GM18517 (cell line): ENCODE data around the gene TMEM232.
A peak's percentile ranks its signal among the peaks of the same experiment; 100 is the strongest.

Experiments used
- ATAC-seq: cut with Tn5 transposase; IDR thresholded peaks from one replicate; pipeline ENCODE4 v1.9.1; 2021; ENCODE audit warnings: mild to moderate bottlenecking, moderate library complexity; ENCODE audit not compliant: unreplicated experiment

The TMEM232 gene

GRCh38 chr5:110634475-110634874 lies 92.0 kb downstream of the TMEM232 start:
- peak; percentile 58 for ATAC-seq

GRCh38 chr5:110631236-110631635 lies 95.2 kb downstream of the TMEM232 start:
- no peak for ATAC-seq

- no peak for ATAC-seq
These were observed 96.1 kb downstream of the TMEM232 start for GRCh38 chr5:110630350-110630749.

- no peak for ATAC-seq
These were observed 101.0 kb downstream of the TMEM232 start for GRCh38 chr5:110625376-110625999.

DNA sequence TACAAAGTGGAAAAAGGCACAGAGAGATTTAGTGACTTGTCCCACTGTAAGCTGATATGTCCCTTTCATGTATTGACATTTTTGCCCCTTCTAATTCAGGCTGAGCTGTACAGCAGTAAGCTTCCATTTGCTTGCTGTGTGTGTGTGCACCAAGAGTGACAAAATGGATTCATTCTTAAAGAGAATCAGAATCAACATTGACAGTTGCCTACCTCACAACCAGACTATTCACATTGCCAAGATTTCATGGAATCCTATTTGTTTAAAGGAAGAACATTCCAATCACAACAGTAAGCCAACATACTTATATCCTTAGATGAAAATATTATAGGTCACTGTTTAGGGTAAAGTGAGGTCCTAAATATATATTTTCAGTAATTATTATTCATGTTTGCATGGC lies 102.6 kb downstream of the TMEM232 start:
- ATAC-seq: no peak

DNA sequence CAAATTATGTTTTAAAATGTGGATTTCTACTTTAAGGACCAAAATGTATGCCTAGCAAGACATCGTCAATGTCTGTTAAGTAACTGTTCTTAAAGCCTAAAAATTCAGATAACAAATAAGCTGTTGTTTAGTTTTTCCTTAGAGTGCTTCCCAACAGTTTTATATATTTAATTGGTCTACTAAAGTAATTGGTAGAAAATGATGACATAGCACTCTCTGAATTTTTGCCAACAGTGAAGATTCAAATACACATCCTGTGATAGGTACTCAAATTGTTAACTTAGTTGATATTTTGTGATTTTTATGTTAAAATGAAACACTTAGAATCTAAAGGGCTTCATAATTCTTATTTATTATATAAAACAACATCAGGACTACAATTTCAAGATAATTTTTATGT lies 107.5 kb downstream of the TMEM232 start:
- no peak for ATAC-seq

DNA sequence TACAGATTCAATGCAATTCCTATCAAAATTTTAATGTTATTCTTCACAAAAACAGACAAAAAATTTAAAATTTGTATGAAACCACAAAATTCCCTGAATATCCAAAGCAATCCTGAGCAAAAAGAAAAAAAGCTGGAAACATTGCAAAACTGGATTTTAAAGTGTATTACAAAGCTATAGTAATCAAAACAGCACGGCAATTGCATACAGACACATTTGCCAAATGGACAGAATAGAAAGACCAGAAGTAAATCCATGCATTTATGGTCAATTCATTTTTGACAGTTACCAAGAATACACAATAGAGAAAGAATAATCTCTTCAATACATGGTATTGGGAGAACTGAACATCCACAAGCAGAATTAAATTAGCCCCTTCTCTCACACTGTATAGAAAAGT lies 110.5 kb downstream of the TMEM232 start:
- ATAC-seq: no peak

GRCh38 chr5:110612794-110613247 lies 113.7 kb downstream of the TMEM232 start:
- ATAC-seq: no peak

- no peak for ATAC-seq
These were observed 114.7 kb downstream of the TMEM232 start for GRCh38 chr5:110611817-110612216.

DNA sequence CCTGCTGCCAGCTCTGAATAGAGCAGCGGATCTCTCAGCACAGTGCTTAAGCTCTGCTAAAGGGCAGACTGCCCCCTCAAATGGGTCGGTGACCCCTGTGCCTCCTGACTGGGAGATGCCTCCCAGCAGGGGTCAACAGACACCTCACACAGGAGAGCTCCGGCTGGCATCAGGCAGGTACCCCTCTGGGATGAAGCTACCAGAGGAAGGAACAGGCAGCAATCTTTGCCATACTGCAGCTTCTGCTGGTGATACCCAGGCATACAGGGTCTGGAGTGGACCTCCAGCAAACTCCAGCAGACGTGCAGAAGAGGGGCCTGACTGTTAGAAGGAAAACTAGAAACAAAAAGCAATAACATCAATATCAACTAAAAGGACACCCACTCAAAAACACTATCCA lies 131.6 kb downstream of the TMEM232 start:
- no peak for ATAC-seq

DNA sequence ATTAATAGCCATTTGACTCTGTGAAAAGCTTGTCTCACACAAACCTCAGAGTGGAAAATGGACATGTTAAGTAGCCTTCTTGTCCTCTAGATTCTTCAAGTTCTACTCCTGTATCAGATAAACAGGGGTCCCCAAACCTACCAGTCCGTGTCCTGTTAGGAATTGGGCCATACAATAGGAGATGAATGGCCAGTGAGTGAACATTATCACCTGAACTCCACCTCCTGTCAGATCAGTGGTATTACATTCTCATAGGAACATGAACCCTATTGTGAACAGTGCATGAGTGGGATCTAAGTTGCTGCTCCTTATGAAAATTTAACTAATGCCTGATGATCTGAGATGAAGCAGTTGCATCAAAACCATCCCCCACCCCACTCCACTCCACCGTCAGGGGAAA lies 136.3 kb downstream of the TMEM232 start:
- no peak for ATAC-seq

- ATAC-seq: no peak
These were observed 138.0 kb downstream of the TMEM232 start for GRCh38 chr5:110588286-110588980.

- ATAC-seq: no peak
These were observed 145.8 kb downstream of the TMEM232 start for GRCh38 chr5:110580625-110581024.

- no peak for ATAC-seq
These were observed 153.7 kb downstream of the TMEM232 start for GRCh38 chr5:110572729-110573128.

GRCh38 chr5:110562191-110562590 lies 164.3 kb downstream of the TMEM232 start:
- ATAC-seq: no peak

- ATAC-seq: no peak
These were observed 165.0 kb downstream of the TMEM232 start for GRCh38 chr5:110561510-110561909.

DNA sequence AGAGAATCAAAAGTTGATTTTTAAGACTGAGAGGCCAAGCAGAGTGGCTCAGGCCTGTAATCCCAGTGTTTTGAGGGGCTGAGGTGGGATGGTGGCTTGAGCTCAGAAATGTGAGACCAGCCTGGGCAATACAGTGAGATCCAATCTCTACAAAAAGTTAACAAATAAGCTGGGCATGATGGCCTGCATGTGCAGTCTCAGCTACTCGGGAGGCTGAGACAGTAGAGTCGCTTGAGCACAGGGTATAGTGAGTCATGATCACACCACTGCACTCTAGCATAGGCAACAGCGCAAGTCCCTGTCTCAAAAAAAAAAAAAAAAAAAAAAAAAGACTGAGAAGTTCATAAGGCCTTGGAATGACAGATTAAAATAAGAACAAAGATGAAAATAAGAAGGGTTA lies 177.2 kb downstream of the TMEM232 start:
- no peak for ATAC-seq

DNA sequence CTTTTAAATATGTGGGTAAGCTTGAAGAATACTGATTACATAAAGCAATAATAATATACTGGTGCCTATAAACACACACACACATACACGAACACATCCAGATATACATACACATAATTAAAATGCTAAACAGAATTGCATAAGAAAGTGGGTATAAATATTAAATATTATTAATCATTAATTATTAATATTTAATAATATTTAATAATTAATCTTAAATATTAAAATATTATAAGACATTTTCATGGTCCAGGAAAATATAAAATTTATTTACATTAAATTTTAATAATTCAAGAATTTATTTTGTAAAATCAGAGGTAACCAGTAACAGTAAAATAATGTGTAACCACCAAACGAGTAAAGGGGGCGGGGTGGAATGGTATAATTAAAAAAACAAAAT lies 178.3 kb downstream of the TMEM232 start:
- ATAC-seq: no peak

GRCh38 chr5:110547495-110547894 lies 179.0 kb downstream of the TMEM232 start:
- no peak for ATAC-seq

DNA sequence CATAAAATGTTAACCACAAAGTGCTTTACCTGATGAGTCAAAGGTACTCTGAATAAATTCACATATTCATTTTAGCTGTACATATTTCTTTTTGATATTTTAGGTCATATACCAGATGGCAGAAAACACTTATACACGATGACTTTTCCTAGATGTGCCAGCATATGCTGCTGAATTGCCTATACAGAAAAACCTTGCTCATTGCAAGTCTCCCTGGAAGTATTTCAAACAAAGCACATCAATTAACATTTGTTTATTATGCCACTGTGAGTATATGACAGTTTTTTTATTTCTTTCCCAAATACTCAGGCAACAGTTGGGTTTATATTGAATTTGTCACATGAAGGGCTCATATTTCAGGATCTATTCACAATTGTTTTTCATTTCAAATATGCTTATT lies 180.8 kb downstream of the TMEM232 start:
- no peak for ATAC-seq

DNA sequence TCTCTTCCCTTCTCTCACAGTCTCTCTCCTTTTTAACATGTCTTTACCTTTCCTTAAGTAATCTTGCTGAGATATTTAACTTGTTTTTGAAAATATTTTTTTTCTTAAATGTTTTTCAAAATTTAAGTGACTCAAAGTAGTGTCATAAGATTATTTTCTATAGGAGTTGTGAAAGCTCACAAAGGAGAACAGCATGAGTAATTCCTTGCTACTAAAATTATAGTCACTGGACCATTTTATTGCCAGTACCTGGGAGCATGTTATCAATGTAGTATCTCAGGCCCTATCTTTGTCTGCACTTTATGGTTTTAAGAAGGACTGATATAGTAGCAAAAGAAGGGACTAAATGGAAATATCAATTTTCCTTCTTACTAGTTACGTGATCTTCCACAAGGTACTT lies 181.9 kb downstream of the TMEM232 start:
- ATAC-seq: no peak

DNA sequence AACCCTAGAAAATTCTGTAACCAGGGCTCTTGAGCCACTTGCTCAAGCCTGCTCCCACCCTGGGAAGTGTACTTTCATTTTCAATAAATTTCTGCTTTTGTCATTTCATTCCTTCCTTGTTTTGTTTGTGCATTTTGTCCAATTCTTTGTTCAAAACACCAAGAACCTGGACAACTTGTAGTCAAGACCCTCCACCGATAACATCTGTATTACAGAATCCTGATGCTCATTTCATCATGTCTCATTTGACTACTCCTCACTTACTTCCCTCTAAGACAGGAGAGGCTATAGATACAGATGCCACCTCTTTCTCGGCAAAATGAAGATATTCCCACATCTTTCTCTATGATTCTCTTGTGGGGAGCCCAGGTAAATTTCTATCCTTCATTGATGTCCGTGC lies 183.5 kb downstream of the TMEM232 start:
- no peak for ATAC-seq
